T-helper 2 cell treated with Interferon-gamma antibody and Interleukin-4, amounts not matched to agents 100 ng/mL and 5 ng/mL, for 36 hours (primary cell): ENCODE data around the gene CNN2. TPM values are rescaled to one million over a fixed set of nuclear protein-coding genes. Genes with fewer than 3 reads are reported as not detected.

Experiments used
- intact Hi-C: fragments of 100-400 bp; cut with micrococcal nuclease; formaldehyde crosslinking; loops from one replicate; pipeline ENCODE4 v1.15.1; 2023
- total RNA-seq: library from RNA; stranded (reverse); gene quantifications from 2 replicates; pipeline ENCODE4 v1.2.3, GENCODE V29; 2022

CNN2 gene
- total RNA-seq, 1 donor from 2014 or later: 561 TPM

DNA sequence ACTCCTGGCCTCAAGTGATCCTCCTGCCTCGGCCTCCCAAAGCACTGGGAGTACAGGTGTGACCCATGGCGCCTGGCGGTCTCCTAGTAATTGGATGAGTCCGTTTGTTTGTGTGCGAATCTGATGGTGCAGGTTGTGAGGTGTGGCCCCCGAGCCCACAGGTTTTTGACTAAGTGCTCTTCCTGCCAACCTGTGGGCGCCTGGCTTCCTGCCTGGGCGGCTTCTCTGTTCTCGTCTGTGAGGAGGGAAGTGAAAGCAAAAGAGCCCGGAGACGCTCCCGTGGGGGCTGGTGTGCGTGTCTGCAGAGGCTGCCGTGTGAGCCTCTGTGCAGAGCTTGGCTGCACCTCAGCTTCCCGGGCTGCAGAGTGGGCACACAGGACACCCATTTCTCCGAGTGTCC is 50.5 kb downstream of the CNN2 start:
- intact Hi-C loops: loop anchor here (1.0 kb wide), 1 partner anchor 8 kb away; no protein-coding TSS in a partner anchor

DNA sequence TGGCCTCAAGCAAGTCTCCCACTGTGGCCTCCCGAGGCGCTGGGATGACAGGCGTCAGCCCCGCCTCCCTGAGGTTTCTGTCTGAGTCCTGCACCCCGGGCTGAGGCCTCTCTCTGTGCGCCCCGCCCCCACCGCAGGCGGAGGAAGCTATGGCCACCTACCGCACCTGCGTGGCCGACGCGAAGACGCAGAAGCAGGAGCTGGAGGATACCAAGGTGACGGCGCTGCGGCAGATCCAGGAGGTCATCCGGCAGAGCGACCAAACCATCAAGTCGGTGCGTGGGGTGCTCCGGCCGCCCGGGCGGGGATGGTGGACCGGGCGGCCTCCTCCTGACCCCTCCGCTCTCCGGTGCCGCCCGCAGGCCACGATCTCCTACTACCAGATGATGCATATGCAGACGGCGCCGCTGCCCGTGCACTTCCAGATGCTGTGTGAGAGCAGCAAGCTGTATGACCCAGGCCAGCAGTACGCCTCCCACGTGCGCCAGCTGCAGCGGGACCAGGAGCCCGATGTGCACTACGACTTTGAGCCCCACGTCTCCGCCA is 53.2 kb downstream of the CNN2 start:
- intact Hi-C loops: no loop called here

DNA sequence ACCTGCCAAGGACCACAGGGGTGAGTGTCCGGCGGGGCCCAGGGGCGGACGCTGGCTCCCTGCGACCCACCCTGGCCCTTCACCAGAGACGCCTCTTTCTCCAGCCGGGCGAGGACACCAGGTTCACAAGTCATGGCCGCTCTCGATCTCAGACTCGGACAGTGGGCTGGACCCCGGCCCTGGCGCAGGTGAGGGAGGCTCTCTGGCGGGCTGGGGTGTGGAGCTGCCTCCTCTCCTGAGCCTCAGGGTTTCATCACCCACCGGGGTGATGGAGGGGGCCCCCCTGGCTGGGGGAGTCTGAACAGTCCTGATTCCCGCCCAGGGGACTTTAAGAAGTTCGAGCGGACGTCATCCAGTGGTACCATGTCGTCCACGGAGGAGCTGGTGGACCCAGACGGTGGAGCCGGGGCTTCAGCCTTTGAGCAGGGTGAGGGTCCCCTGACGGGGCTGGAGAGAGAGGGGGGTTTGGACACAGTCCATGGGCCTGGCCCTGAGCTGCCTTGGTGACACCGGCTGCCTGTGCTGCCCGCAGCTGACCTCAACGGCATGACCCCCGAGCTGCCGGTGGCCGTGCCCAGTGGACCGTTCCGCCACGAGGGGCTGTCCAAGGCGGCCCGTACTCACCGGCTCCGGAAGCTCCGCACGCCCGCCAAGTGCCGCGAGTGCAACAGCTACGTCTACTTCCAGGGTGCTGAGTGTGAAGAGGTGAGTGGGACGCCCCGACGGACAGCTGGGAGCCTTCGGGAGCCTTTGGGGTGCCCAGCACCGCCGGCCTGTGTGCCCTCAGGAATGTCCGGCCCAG is 54.2 kb downstream of the CNN2 start:
- intact Hi-C loops: no loop called here

DNA sequence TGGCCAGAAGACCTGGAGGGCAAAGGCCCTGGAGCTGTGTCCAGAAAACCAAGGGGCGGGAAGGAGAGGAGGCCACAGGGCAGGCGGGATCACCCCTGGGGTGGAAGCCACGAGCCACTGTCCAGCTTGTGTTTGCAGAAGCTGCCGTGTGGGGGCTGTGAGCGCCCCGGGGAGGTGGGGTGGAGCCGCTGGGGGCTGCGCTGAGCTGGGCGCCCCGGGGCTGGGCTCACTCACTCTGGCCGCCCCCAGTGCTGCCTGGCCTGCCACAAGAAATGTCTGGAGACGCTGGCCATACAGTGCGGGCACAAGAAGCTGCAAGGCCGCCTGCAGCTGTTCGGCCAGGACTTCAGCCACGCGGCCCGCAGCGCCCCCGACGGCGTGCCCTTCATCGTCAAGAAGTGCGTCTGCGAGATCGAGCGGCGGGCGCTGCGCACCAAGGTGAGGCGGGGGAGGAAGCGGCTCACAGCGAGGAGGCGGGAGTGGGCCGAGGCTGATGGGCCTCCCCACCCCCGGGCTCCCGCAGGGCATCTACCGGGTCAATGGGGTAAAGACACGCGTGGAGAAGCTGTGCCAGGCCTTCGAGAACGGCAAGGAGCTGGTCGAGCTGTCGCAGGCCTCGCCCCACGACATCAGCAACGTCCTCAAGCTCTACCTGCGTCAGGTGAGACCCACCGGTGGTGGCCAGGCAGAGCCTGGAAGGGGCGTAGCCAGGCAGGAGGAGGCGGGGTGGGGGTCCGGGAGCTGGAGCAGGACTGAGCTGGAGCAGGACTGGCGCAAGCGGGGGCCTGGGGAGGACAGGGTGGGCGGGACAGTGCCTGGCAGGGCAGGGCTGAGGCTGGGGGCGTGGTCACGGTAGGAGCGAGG is 55.1 kb downstream of the CNN2 start:
- intact Hi-C loops: loop anchor here (2.0 kb wide), 1 partner anchor 13 kb away; no protein-coding TSS in a partner anchor

DNA sequence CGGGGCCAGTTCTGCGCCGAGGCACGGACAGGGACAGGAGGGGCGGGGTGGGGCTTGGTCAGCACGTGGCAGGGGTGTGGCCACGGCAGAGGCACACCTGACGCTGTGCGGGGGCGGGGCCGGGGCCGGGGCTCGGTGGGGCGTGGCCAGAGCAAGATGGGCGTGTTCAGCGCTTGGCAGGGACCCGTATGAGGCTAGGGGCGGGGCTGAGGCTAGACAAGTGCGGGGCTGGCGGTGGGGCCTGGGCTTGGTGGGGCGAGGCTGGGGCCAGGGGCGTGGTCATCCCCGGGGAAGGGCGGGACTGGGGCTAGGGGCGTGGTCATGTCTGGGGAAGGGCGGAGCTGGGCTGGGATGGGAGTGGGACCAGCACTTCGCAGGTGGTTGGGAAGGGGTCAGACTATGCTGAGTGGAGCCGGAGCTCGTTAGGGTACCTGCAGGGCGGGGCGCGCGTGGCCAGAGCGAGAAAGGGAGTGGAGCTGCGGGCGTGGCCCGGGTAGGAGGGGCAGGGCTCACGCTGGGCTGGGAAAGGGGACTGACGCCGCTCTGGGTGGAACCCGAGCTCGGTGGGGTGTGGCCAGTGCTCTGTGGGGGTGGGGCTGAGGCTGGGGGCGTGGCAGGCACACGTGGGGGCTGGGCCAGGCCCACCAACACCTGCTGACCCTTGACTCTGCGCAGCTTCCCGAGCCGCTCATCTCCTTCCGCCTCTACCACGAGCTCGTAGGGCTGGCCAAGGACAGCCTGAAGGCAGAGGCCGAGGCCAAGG is 55.9 kb downstream of the CNN2 start:
- intact Hi-C loops: loop anchor here (2.0 kb wide), 1 partner anchor 14 kb away; no protein-coding TSS in a partner anchor

DNA sequence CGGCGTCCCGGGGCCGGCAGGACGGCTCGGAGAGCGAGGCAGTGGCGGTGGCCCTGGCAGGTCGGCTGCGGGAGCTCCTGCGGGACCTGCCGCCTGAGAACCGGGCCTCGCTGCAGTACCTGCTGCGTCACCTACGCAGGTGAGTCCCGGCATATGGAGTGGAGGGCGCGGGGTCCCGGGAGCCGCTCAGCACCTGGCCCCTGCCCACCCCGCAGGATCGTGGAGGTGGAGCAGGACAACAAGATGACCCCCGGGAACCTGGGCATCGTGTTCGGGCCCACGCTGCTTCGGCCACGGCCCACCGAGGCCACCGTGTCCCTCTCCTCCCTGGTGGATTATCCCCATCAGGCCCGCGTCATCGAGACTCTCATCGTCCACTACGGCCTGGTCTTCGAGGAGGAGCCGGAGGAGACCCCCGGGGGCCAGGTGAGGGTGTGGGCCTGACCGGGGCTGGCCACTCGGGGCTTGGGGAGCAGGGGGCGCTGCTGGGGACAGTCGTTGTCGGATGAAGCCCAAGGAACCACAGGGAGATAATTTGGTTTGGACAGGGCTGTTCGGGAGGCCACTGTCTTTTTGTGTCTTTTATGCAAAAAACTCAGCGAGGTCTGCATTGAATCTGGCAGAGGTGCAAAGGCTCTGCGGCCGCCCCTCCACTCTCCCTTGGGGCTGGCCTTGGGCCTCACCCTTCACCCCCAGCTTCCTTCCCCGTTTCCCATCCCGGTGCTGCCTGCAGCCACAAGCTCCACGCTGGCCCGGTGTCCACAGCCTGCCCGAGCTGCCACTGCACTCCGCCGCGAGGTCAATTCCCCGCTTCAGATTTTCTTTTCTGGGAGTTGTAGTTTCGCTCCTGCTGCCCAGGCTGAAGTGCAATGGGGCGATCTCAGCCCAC is 56.8 kb downstream of the CNN2 start:
- intact Hi-C loops: loop anchor here (2.0 kb wide), 1 partner anchor 14 kb away; no protein-coding TSS in a partner anchor

DNA sequence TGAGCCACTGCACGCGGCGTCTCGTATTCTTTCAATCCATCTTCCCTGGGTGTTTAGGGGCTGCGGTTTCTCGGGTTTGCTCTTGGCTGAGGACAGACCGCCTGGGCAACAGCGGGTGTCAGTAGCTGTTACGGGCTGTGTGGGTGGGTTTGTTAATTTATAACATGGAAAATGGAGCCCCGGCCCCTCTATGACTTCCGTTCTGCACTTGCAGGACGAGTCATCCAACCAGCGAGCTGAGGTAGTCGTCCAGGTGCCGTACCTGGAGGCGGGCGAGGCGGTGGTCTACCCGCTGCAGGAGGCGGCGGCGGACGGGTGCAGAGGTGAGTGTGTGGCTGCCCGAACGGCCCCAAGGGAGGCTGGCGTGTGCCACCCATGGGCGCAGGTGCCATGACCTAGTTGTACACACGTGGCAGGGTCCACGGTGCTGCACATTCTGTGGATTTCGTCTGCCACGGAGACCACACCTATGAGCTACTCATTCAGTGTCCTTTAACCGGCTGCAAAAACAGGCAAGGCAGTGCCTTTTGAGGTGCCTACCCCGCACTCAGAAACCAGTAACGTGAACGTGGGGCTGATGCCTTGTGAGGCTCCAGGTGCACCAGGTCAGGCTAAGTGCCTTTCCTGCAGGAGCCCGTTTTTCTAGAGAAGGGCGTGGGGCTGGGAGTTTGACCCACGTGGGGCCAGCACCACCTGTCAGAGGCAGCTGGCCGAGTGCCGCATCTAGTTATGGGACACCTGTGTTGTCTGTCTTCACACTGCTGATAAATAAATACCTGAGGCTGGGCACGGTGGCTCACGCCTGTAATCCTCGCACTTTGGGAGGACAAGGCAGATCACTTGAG is 57.8 kb downstream of the CNN2 start:
- intact Hi-C loops: no loop called here

DNA sequence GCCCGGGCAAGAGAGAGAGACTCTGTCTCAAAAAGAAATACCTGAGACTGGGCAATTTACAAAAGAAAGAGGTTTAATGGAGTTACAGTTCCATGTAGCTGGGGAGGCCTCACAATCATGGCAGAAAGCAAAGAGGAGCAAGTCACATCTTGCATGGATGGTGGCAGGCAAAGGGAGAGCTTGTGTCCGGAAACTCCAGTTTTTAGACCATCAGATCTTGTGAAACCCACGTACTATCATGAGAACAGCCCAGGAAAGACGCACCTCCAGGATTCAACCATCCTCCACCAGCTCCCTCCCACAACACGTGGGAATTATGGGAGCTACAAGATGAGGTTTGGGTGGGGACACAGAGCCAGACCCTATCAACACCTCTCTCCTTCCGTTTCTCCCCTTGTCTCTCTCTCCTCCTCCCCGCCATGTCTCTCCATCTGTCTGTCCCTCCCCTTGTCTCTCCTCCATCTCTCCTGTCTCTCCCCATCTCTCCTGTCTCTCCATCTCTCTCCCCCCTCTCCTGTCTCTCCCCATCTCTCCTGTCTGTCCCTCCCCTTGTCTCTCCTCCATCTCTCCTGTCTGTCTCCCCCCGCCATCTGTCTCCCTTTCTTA is 58.7 kb downstream of the CNN2 start:
- intact Hi-C loops: no loop called here

DNA sequence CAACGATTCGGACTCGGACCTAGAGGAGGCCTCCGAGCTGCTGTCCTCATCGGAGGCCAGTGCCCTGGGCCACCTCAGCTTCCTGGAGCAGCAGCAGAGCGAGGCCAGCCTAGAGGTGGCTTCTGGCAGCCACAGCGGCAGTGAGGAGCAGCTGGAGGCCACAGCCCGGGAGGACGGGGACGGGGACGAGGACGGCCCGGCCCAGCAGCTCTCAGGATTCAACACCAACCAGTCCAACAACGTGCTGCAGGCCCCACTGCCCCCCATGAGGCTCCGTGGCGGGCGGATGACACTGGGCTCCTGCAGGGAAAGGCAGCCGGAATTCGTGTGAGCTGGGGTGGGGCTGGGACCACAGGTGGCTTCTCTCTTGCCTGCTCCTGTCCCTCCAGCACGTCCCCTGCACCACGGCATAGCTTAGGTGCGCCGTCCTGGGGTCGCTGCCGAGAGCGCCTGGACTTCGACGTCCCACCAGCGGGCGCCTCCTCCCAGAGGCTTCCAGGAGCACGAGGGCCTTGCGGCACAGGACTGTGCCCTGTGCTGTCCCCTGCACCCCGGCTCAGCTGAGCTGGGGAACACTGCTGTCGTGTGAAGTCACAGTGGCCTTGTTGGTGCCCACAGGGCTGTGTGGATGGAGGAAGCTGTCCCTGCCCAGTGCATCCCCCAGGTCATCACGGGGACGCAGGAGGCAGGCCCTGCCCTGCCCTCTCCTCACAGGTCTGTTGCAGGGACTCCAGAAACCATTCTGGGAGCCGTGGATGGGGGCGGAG is 59.5 kb downstream of the CNN2 start:
- intact Hi-C loops: no loop called here

DNA sequence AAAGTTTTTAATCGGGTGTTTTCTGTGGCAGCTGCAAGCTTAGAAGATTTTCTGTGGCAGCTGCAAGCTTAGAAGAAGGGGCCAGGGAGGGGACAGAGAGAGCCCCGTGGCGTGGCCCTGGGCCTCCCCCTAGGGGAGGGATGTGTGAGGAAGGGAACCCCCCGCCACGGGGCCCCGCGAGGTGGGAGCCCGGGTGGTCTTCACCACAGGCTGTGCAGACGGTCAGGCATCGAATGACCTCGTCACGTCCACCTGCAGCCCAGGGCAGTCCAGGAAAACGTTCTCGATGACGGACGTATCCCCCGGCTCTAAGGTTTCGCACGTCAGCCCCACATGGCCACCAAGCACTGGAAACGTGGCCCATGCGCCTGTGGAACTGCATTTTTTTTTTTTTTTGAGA is 60.2 kb downstream of the CNN2 start:
- intact Hi-C loops: no loop called here

DNA sequence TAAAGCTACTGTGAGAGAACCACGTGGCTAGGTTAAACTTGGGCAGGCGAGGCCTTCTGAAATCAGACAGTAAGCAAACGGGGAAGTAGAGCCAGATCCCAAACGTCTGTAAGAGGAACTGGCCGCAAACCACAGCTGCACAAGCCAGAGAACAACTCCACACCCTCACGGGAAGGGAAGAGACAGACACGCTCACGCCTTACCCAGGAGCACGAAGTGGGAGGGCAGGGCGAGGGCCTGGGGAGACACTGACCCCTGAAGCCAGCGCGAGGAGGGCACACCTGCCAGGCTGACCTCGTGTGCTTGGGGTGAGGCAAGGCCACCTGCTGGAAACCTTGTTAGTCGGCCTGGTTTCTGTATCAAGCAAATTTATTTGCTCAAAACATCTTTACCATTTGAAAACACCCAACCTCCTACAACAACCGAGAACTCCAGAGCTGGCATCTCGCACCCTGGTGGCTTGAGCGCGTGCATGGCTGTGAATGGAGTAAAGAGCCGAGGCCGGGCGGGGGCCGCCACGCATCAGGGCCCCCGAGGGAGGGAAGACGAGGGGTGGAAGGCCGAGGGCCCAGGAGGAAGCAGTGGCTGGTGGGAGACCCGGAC is 61.5 kb downstream of the CNN2 start:
- intact Hi-C loops: no loop called here

DNA sequence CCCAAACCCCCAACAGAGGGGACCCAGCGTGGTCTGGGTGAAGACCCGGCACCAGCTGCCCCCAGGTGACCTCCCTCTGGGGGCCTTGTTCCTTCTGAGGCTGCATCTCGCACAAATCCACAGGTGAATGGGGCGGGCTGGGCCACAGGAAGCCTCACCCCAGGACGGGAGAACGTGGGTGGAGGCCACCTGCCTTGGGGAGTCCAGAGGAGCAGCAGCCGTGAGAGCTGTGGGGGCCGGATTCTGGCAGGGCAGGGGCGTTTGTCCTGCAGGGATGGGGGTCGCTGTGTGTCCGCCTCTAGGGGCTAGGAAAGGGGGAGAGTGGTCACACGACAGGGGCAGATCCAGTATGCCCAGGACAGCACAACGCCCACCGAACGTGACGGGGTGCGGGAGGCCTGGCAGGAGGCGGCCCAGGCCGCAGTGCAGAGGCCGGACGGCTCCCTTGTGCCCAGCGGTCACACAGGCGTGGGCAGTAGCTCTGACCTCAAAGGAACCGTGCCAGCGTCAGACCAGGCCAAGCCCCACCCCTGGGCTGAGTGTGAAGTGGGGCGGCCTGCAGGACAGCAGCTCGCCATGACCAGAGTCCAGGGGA is 62.1 kb downstream of the CNN2 start:
- intact Hi-C loops: no loop called here

Other genes with a start within 250 kb of the CNN2 start
- 616 and 655 TPM in 2 replicates for gene PTBP1, start 229.2 kb upstream of the CNN2 start, total RNA-seq
- gene PLPPR3, start 204.7 kb upstream of the CNN2 start, total RNA-seq: not detected in 2 replicates
- not detected in 2 replicates for gene AZU1, start 198.8 kb upstream of the CNN2 start, total RNA-seq
- gene PRTN3, start 185.6 kb upstream of the CNN2 start, total RNA-seq: not detected in 2 replicates
- gene ELANE, start 174.3 kb upstream of the CNN2 start, total RNA-seq: not detected in 2 replicates
- gene CFD, start 166.9 kb upstream of the CNN2 start, total RNA-seq: 2.3 and 2.5 TPM in 2 replicates
- gene MED16, start 133.4 kb upstream of the CNN2 start, total RNA-seq: 62.2 and 66.7 TPM in 2 replicates
- not detected in 2 replicates for gene RNU6-9, start 133.1 kb upstream of the CNN2 start, total RNA-seq
- gene R3HDM4, start 113.4 kb upstream of the CNN2 start, total RNA-seq: 90.7 and 96.4 TPM in 2 replicates
- gene KISS1R, start 109.3 kb upstream of the CNN2 start, total RNA-seq: 1.7 and 1.9 TPM in 2 replicates
- gene ARID3A, start 100.6 kb upstream of the CNN2 start, total RNA-seq: 22.8 and 26.8 TPM in 2 replicates
- gene WDR18, start 42.3 kb upstream of the CNN2 start, total RNA-seq: 57.2 and 61.8 TPM in 2 replicates
- gene GRIN3B, start 26.2 kb upstream of the CNN2 start, total RNA-seq: not detected in 2 replicates
- 154 TPM in 2 replicates for gene TMEM259, start 5.5 kb upstream of the CNN2 start, total RNA-seq
- not detected in 2 replicates for gene RNU6-2, start 5.1 kb upstream of the CNN2 start, total RNA-seq
- 44.1 and 44.3 TPM in 2 replicates for gene ABCA7, start 13.5 kb downstream of the CNN2 start, total RNA-seq
- gene ARHGAP45, start 40.6 kb downstream of the CNN2 start, total RNA-seq: 402 and 407 TPM in 2 replicates
- 169 and 178 TPM in 2 replicates for gene POLR2E, start 68.8 kb downstream of the CNN2 start, total RNA-seq
- 115 TPM in 2 replicates for gene GPX4, start 77.4 kb downstream of the CNN2 start, total RNA-seq
- 63.2 and 67.2 TPM in 2 replicates for gene SBNO2, start 147.7 kb downstream of the CNN2 start, total RNA-seq
- gene STK11, start 179.2 kb downstream of the CNN2 start, total RNA-seq: 61.2 and 61.8 TPM in 2 replicates
- 0.16 and 0.32 TPM in 2 replicates for gene CBARP, start 211.4 kb downstream of the CNN2 start, total RNA-seq
- 181 and 213 TPM in 2 replicates for gene ATP5F1D, start 215.1 kb downstream of the CNN2 start, total RNA-seq
- gene MIDN, start 222.0 kb downstream of the CNN2 start, total RNA-seq: 64.2 and 66.0 TPM in 2 replicates
- gene CIRBP, start 242.7 kb downstream of the CNN2 start, total RNA-seq: 195 and 200 TPM in 2 replicates
- gene FAM174C, start 248.9 kb downstream of the CNN2 start, total RNA-seq: 57.5 and 57.8 TPM in 2 replicates